Activated B cell treated with CpG ODN at 0.5 μM for 24 hours (primary cell): Measurements from ENCODE around the gene TECPR1. TPM values are rescaled to one million over a fixed set of nuclear protein-coding genes. Genes with fewer than 3 reads are reported as not detected.

Source experiments
- ATAC-seq: fragments of 200-7000 bp; cut with Tn5 transposase; one replicate; pipeline ENCODE4 v1.10.0; 2021; ENCODE audit warnings: low read depth, mild to moderate bottlenecking, moderate library complexity
- CTCF ChIA-PET: fragments of 350-600 bp; sonication (Branson Sonifier 250); formaldehyde crosslinking; loops from one replicate; lab custom pipeline; 2021; ENCODE audit warnings: antibody characterized with exemption; lab: Charles Lee
- POLR2A ChIA-PET: fragments of 350-600 bp; sonication (Branson Sonifier 250); formaldehyde crosslinking; loops from one replicate; lab custom pipeline; 2021; ENCODE audit warnings: antibody characterized with exemption; lab: Charles Lee
- DNase-seq: peaks from one replicate; pipeline ENCODE4 v3.0.0; 2022
- H3K27ac Mint-ChIP-seq: one replicate; pipeline ENCODE4 v1.8.0; 2020; ENCODE audit warnings: mixed read lengths
- H3K27me3 Mint-ChIP-seq: one replicate; pipeline ENCODE4 v1.8.0; 2021; ENCODE audit warnings: mixed read lengths
- H3K36me3 Mint-ChIP-seq: one replicate; pipeline ENCODE4 v1.8.0; 2021; ENCODE audit warnings: low read depth, mixed read lengths
- H3K4me1 Mint-ChIP-seq: one replicate; pipeline ENCODE4 v1.8.0; 2021; ENCODE audit warnings: mixed read lengths
- H3K4me3 Mint-ChIP-seq: one replicate; pipeline ENCODE4 v1.8.0; 2020; ENCODE audit warnings: mild to moderate bottlenecking, mixed read lengths
- H3K9me3 Mint-ChIP-seq: one replicate; pipeline ENCODE4 v1.8.0; 2020; ENCODE audit warnings: mixed read lengths
- intact Hi-C: fragments of 100-400 bp; cut with micrococcal nuclease; formaldehyde crosslinking; loops from one replicate; pipeline ENCODE4 v1.15.1; 2024
- total RNA-seq: library from RNA; stranded (reverse); gene quantifications from 2 replicates; pipeline ENCODE4 v1.2.3, GENCODE V29; 2022
- TF ChIP-seq, protein P1 (sequence below): fragments of 200-600 bp; IDR thresholded peaks from one replicate; pipeline ENCODE4 v1.8.0; 2022; ENCODE audit warnings: antibody characterized with exemption, mild to moderate bottlenecking

The TECPR1 gene
- total RNA-seq, 1 donor from 2014 or later = 34.5 TPM

DNA sequence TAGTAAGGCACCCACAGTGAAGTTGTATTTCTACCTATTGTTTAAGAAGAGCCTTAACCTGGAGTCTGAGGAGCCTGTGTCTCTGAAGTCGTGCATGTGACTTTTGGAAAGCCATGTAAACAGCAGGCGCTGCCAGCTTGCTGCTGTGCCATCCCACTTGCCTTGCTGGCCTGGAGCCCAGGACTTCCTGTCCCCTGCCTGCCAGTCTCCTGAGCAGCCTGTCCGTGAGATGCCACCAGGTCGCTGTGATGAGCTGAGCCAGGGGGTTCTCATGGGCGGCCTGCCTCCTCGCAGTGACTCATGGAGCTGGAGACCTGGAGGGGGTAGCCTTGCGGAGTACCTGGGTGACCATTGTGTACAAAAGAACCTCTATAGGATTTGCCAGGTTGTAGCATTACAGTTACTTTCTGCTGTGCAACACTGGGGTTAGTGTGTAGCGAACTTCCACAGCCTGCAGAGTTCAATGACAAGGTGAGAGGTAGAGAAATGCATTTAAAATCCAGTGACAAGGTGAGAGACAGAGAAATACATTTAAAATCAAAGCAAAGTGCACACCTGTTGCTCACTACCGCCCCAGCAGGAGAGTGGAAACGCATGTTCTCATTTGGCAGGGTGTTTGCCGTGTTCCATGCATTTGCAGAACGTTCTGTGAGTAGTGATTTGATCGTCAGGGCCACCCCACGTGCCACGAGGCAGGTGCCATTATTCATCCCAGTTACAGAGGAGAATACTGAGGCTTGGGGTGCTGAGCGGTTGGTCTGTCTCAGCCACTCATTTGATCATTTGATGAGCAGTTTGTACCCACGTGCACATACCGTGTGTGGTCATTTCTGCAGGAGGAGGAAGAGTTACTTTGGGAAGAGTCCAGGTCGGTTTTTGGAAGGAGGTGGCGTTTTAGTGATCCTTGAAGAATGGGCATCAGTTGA is 77.4 kb downstream of the TECPR1 start:
- peaks cover 37% of the 10 kb centered on the region for H3K36me3 Mint-ChIP-seq
- CTCF ChIA-PET = no interaction called here
- no peaks in the 10 kb centered on the region for H3K9me3 Mint-ChIP-seq
- POLR2A ChIA-PET = interaction anchor here (0.7 kb wide), 1 partner anchor 754 kb away, joined by 3 read pairs; no protein-coding TSS in a partner anchor
- H3K4me1 Mint-ChIP-seq = no peaks in the 10 kb centered on the region
- no peak for DNase-seq
- H3K27ac Mint-ChIP-seq = no peak overlapping the region
- no peaks in the 10 kb centered on the region for H3K27me3 Mint-ChIP-seq
- TF ChIP-seq, protein P1, sequence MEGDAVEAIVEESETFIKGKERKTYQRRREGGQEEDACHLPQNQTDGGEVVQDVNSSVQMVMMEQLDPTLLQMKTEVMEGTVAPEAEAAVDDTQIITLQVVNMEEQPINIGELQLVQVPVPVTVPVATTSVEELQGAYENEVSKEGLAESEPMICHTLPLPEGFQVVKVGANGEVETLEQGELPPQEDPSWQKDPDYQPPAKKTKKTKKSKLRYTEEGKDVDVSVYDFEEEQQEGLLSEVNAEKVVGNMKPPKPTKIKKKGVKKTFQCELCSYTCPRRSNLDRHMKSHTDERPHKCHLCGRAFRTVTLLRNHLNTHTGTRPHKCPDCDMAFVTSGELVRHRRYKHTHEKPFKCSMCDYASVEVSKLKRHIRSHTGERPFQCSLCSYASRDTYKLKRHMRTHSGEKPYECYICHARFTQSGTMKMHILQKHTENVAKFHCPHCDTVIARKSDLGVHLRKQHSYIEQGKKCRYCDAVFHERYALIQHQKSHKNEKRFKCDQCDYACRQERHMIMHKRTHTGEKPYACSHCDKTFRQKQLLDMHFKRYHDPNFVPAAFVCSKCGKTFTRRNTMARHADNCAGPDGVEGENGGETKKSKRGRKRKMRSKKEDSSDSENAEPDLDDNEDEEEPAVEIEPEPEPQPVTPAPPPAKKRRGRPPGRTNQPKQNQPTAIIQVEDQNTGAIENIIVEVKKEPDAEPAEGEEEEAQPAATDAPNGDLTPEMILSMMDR = no peak
- no peak overlapping the region for H3K4me3 Mint-ChIP-seq
- ATAC-seq = no peak
- intact Hi-C loops = no loop called here

DNA sequence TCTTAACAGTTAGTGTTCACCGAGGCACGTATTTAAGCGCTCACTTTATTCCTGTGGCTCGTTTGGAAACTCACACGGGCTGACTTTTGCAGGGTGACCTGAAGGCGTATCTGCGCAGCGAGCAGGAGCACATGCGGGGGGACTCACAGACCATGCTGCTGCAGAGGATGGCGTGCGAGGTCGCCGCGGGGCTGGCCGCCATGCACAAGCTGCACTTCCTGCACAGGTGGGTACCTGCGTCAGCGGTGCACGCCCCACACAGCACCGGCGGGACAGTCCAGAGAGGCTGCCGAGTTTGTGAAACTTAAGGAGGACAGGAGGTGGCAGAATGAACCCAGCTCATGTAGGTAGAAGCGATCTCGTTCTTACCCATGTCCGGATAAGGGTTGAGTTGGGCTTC is 80.6 kb downstream of the TECPR1 start:
- Mint-ChIP-seq H3K27me3 (no peaks in the 10 kb centered on the region), H3K4me1 (peaks cover 9% of the 10 kb centered on the region), H3K27ac (no peak overlapping the region), H3K4me3 (no peak overlapping the region), H3K9me3 (no peaks in the 10 kb centered on the region), H3K36me3 (peaks cover 30% of the 10 kb centered on the region)
- DNase-seq (no peak), ATAC-seq (no peak)
- TF ChIP-seq, protein P1 = no peak
- ChIA-PET POLR2A (interaction anchor here (0.7 kb wide), 1 partner anchor 31 kb away, joined by 3 read pairs; no protein-coding TSS in a partner anchor), CTCF (interaction anchor here (1.4 to 10.4 kb wide), 2 partner anchors 65 to 149 kb away, joined by 4 to 248 read pairs; partner anchors contain the start of gene LMTK2)
- intact Hi-C loops = no loop called here

DNA sequence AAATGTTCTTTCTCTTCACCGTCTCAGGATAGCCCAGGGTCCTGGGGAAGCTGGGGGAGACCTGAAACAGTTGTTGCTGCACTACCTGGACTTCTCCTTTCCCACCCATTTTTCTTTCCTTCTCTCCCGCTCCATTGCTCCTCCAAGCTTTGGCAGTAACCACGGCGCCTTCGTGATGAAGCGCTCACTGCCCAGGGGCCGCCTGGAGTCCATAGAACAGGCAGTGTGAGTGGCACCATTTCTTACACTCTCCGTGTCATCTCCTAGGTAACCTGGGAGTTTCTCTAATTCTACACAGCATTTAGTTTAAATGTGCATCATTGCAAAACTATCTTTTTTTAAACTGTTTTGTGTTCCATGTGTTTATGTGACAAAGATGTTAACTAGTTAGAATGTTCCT is 81.1 kb downstream of the TECPR1 start:
- ChIA-PET POLR2A (no interaction called here), CTCF (interaction anchor here (1.4 to 10.4 kb wide), 2 partner anchors 65 to 149 kb away, joined by 4 to 248 read pairs; partner anchors contain the start of gene LMTK2)
- H3K27me3 Mint-ChIP-seq = no peaks in the 10 kb centered on the region
- peaks cover 9% of the 10 kb centered on the region for H3K4me1 Mint-ChIP-seq
- ATAC-seq (no peak), DNase-seq (no peak)
- TF ChIP-seq, protein P1 = no peak
- no peaks in the 10 kb centered on the region for H3K9me3 Mint-ChIP-seq
- H3K36me3 Mint-ChIP-seq = peaks cover 26% of the 10 kb centered on the region
- H3K4me3 Mint-ChIP-seq = no peak overlapping the region
- H3K27ac Mint-ChIP-seq = no peak overlapping the region
- intact Hi-C loops = no loop called here

DNA sequence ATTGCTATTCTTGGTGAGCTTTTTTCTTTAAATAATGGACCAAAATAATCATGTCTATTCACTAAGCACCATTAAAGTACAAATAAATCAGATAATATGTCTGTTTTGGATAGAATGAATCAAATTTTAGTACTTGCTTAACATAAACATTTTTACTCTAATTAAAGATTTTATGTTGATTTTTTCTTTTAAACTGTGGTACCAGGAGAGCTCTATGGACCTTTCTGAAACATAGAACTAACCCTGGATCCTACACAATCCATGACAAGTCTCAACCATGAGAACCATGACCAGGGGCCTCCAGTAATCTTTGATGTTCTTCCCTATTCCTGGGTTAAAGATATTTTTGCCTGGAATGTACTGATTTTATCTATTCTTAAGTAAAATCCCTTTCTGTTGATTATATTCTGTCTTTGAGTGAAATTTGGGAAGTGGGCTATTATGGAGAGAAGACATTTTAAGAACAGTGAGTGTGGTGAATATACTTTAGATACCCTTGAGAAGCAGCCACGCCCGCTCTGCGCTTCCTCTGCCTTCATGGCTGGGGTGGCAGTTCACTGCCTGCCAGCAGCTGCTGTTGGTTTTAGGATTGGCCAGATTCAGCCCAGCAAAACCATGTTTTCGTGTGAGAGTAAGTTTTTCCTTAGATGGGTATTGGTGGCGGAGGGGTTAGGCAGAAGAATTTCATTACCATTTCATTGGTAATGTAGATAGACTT is 83.0 kb downstream of the TECPR1 start:
- Mint-ChIP-seq H3K4me1 (peaks cover 9% of the 10 kb centered on the region), H3K36me3 (peaks cover 15% of the 10 kb centered on the region), H3K4me3 (no peak overlapping the region), H3K9me3 (no peaks in the 10 kb centered on the region), H3K27ac (no peak overlapping the region), H3K27me3 (peaks cover 2% of the 10 kb centered on the region)
- ChIA-PET CTCF (interaction anchor here (0.7 to 10.4 kb wide), 27 partner anchors 9 to 1065 kb away, joined by 3 to 248 read pairs (median 4); partner anchors contain the start of gene LMTK2), POLR2A (interaction anchor here (1.3 to 2.0 kb wide), 3 partner anchors 34 to 147 kb away, joined by 5 to 10 read pairs (median 9); partner anchors contain the start of gene LMTK2)
- DNase-seq = no peak
- intact Hi-C loops = loop anchor here (1.0 to 2.0 kb wide), 7 partner anchors 63 to 1064 kb away; partner anchors contain the start of genes ASNS and LMTK2
- ATAC-seq = no peak
- TF ChIP-seq, protein P1 = no peak
